ENCODE results near the gene CD93. TPM values are rescaled to one million over a fixed set of nuclear protein-coding genes. Genes with fewer than 3 reads are reported as not detected.

Gene CD93
- polyA plus RNA-seq, 4 donors: 0.67 to 36.7 (median 8.9) TPM

GRCh38 chr20:23039136-23039875 lies 46.8 kb downstream of the CD93 start:
- DNase-seq (no peak), FAIRE-seq (no peak)
- WGBS, 3 donors: 83 to 88% (median 84%) methylated on average over 5 of the region's 5 CpGs
- peaks cover 4 to 30% (median 9%) of the 10 kb centered on the region in 3 donors for H3K27me3 ChIP-seq (ENCODE audit: control insufficient read depth in 3 of 3, insufficient read depth in 3 of 3, low read length in 3 of 3)
- no peak overlapping the region for H3K4me3 ChIP-seq (ENCODE audit: low read depth in 1 of 3, low read length in 3 of 3)
- no peaks in the 10 kb centered on the region for H3K36me3 ChIP-seq (ENCODE audit: control insufficient read depth in 3 of 3, insufficient read depth in 2 of 3, low read depth in 1 of 3, low read length in 3 of 3)
- H3K4me1 ChIP-seq (ENCODE audit: control insufficient read depth in 3 of 3, insufficient read depth in 2 of 3, low read depth in 1 of 3, low read length in 2 of 3): no peaks in the 10 kb centered on the region
- H3K27ac ChIP-seq (ENCODE audit: low read depth in 1 of 3, low read length in 2 of 3): no peak overlapping the region
- H3K9me3 ChIP-seq (ENCODE audit: control insufficient read depth in 2 of 2, insufficient read depth in 1 of 2, low read depth in 1 of 2, low read length in 1 of 2): no peaks in the 10 kb centered on the region

GRCh38 chr20:23037017-23037481 lies 49.1 kb downstream of the CD93 start:
- WGBS, 3 donors: 10 to 24% (median 23%) methylated on average over 3 of the region's 3 CpGs
- FAIRE-seq: no peak

DNA sequence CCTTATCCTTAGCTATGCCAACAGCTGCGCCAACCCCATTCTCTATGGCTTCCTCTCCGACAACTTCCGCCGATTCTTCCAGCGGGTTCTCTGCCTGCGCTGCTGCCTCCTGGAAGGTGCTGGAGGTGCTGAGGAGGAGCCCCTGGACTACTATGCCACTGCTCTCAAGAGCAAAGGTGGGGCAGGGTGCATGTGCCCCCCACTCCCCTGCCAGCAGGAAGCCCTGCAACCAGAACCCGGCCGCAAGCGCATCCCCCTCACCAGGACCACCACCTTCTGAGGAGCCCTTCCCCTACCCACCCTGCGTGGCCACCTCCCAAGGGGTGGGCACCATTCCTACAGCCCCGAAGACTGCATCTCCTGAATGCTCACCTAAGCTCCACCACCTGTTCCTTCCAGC lies 49.8 kb downstream of the CD93 start:
- 94% methylated on average over 11 of the region's 11 CpGs for WGBS, 3 donors

More at GRCh38 chr20:23037017-23037481, 49.1 kb downstream of the CD93 start:
- DNase-seq: no peak
- peaks cover 4 to 30% (median 9%) of the 10 kb centered on the region in 3 donors for H3K27me3 ChIP-seq (ENCODE audit: control insufficient read depth in 3 of 3, insufficient read depth in 3 of 3, low read length in 3 of 3)
- no peak overlapping the region for H3K4me3 ChIP-seq (ENCODE audit: low read depth in 1 of 3, low read length in 3 of 3)
- no peaks in the 10 kb centered on the region for H3K9me3 ChIP-seq (ENCODE audit: control insufficient read depth in 2 of 2, insufficient read depth in 1 of 2, low read depth in 1 of 2, low read length in 1 of 2)
- H3K4me1 ChIP-seq (ENCODE audit: control insufficient read depth in 3 of 3, insufficient read depth in 2 of 3, low read depth in 1 of 3, low read length in 2 of 3): no peaks in the 10 kb centered on the region
- no peaks in the 10 kb centered on the region for H3K36me3 ChIP-seq (ENCODE audit: control insufficient read depth in 3 of 3, insufficient read depth in 2 of 3, low read depth in 1 of 3, low read length in 3 of 3)
- no peak overlapping the region for H3K27ac ChIP-seq (ENCODE audit: low read depth in 1 of 3, low read length in 2 of 3)

DNA sequence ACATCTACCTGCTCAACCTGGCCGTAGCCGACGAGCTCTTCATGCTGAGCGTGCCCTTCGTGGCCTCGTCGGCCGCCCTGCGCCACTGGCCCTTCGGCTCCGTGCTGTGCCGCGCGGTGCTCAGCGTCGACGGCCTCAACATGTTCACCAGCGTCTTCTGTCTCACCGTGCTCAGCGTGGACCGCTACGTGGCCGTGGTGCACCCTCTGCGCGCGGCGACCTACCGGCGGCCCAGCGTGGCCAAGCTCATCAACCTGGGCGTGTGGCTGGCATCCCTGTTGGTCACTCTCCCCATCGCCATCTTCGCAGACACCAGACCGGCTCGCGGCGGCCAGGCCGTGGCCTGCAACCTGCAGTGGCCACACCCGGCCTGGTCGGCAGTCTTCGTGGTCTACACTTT lies 50.4 kb downstream of the CD93 start:
- WGBS, 3 donors: 93 to 96% (median 95%) methylated on average over 41 of the region's 41 CpGs
- H3K9me3 ChIP-seq (ENCODE audit: control insufficient read depth in 2 of 2, insufficient read depth in 1 of 2, low read depth in 1 of 2, low read length in 1 of 2): no peaks in the 10 kb centered on the region
- no peak for DNase-seq
- no peak overlapping the region for H3K27ac ChIP-seq (ENCODE audit: low read depth in 1 of 3, low read length in 2 of 3)
- H3K36me3 ChIP-seq (ENCODE audit: control insufficient read depth in 3 of 3, insufficient read depth in 2 of 3, low read depth in 1 of 3, low read length in 3 of 3): no peaks in the 10 kb centered on the region
- H3K4me3 ChIP-seq (ENCODE audit: low read depth in 1 of 3, low read length in 3 of 3): no peak overlapping the region
- no peaks in the 10 kb centered on the region for H3K4me1 ChIP-seq (ENCODE audit: control insufficient read depth in 3 of 3, insufficient read depth in 2 of 3, low read depth in 1 of 3, low read length in 2 of 3)
- H3K27me3 ChIP-seq (ENCODE audit: control insufficient read depth in 3 of 3, insufficient read depth in 3 of 3, low read length in 3 of 3): peaks cover 4 to 24% (median 9%) of the 10 kb centered on the region in 3 donors
- FAIRE-seq: no peak

More for the DNA sequence above, 49.8 kb downstream of the CD93 start:
- DNase-seq (no peak), FAIRE-seq (no peak)
- Histone ChIP-seq H3K4me3 (ENCODE audit: low read depth in 1 of 3, low read length in 3 of 3) (no peak overlapping the region), H3K27ac (ENCODE audit: low read depth in 1 of 3, low read length in 2 of 3) (no peak overlapping the region), H3K9me3 (ENCODE audit: control insufficient read depth in 2 of 2, insufficient read depth in 1 of 2, low read depth in 1 of 2, low read length in 1 of 2) (no peaks in the 10 kb centered on the region), H3K36me3 (ENCODE audit: control insufficient read depth in 3 of 3, insufficient read depth in 2 of 3, low read depth in 1 of 3, low read length in 3 of 3) (no peaks in the 10 kb centered on the region), H3K27me3 (ENCODE audit: control insufficient read depth in 3 of 3, insufficient read depth in 3 of 3, low read length in 3 of 3) (peaks cover 4 to 27% (median 9%) of the 10 kb centered on the region in 3 donors), H3K4me1 (ENCODE audit: control insufficient read depth in 3 of 3, insufficient read depth in 2 of 3, low read depth in 1 of 3, low read length in 2 of 3) (no peaks in the 10 kb centered on the region)

- no peak for FAIRE-seq
- no peak within 1 kb of the TSS for H3K27ac ChIP-seq (ENCODE audit: low read depth in 1 of 3, low read length in 2 of 3)
- no peak for DNase-seq
- H3K27me3 ChIP-seq (ENCODE audit: control insufficient read depth in 3 of 3, insufficient read depth in 3 of 3, low read length in 3 of 3): peaks cover 4 to 22% (median 7%) of the 10 kb centered on the region in 3 donors
- H3K36me3 ChIP-seq (ENCODE audit: control insufficient read depth in 3 of 3, insufficient read depth in 2 of 3, low read depth in 1 of 3, low read length in 3 of 3): no peaks in the 10 kb centered on the region
- no peaks in the 10 kb centered on the region for H3K9me3 ChIP-seq (ENCODE audit: control insufficient read depth in 2 of 2, insufficient read depth in 1 of 2, low read depth in 1 of 2, low read length in 1 of 2)
- no peak within 1 kb of the TSS for H3K4me3 ChIP-seq (ENCODE audit: low read depth in 1 of 3, low read length in 3 of 3)
- H3K4me1 ChIP-seq (ENCODE audit: control insufficient read depth in 3 of 3, insufficient read depth in 2 of 3, low read depth in 1 of 3, low read length in 2 of 3): no peaks in the 10 kb centered on the region
- 21 to 39% (median 36%) methylated on average over 58 to 83 of the region's 83 CpGs for WGBS, 3 donors
Measured at GRCh38 chr20:23034721-23035671, 51.1 kb downstream of the CD93 start, which contains the start of gene SSTR4. Gene SSTR4 (plus strand): TSS chr20:23035312. CDS start chr20:23035484, 172 bp downstream.

- no peaks in the 10 kb centered on the region for H3K4me1 ChIP-seq (ENCODE audit: control insufficient read depth in 3 of 3, insufficient read depth in 2 of 3, low read depth in 1 of 3, low read length in 2 of 3)
- H3K36me3 ChIP-seq (ENCODE audit: control insufficient read depth in 3 of 3, insufficient read depth in 2 of 3, low read depth in 1 of 3, low read length in 3 of 3): no peaks in the 10 kb centered on the region
- no peak overlapping the region for H3K27ac ChIP-seq (ENCODE audit: low read depth in 1 of 3, low read length in 2 of 3)
- no peaks in the 10 kb centered on the region for H3K9me3 ChIP-seq (ENCODE audit: control insufficient read depth in 2 of 2, insufficient read depth in 1 of 2, low read depth in 1 of 2, low read length in 1 of 2)
- peaks cover 4 to 21% (median 5%) of the 10 kb centered on the region in 3 donors for H3K27me3 ChIP-seq (ENCODE audit: control insufficient read depth in 3 of 3, insufficient read depth in 3 of 3, low read length in 3 of 3)
- WGBS, 3 donors: 71 to 83% (median 75%) methylated on average over 4 of the region's 4 CpGs
- DNase-seq: no peak
- no peak for FAIRE-seq
- no peak overlapping the region for H3K4me3 ChIP-seq (ENCODE audit: low read depth in 1 of 3, low read length in 3 of 3)
Measured at GRCh38 chr20:23033918-23034317, 52.2 kb downstream of the CD93 start.

- FAIRE-seq (no peak), DNase-seq (no peak)
- WGBS, 3 donors: 68 to 91% (median 73%) methylated on average over 5 of the region's 5 CpGs
- H3K4me3 ChIP-seq (ENCODE audit: low read depth in 1 of 3, low read length in 3 of 3): no peak overlapping the region
- H3K4me1 ChIP-seq (ENCODE audit: control insufficient read depth in 3 of 3, insufficient read depth in 2 of 3, low read depth in 1 of 3, low read length in 2 of 3): no peaks in the 10 kb centered on the region
- H3K36me3 ChIP-seq (ENCODE audit: control insufficient read depth in 3 of 3, insufficient read depth in 2 of 3, low read depth in 1 of 3, low read length in 3 of 3): no peaks in the 10 kb centered on the region
- no peaks in the 10 kb centered on the region for H3K9me3 ChIP-seq (ENCODE audit: control insufficient read depth in 2 of 2, insufficient read depth in 1 of 2, low read depth in 1 of 2, low read length in 1 of 2)
- H3K27ac ChIP-seq (ENCODE audit: low read depth in 1 of 3, low read length in 2 of 3): no peak overlapping the region
- peaks cover 0 to 16% (median 4%) of the 10 kb centered on the region in 3 donors for H3K27me3 ChIP-seq (ENCODE audit: control insufficient read depth in 3 of 3, insufficient read depth in 3 of 3, low read length in 3 of 3)
Measured at GRCh38 chr20:23032750-23033078, 53.4 kb downstream of the CD93 start.

- H3K4me3 ChIP-seq (ENCODE audit: low read depth in 1 of 3, low read length in 3 of 3): no peak overlapping the region
- WGBS, 3 donors: 76 to 89% (median 81%) methylated on average over 6 of the region's 6 CpGs
- no peak for FAIRE-seq
Measured at GRCh38 chr20:23032056-23032749, 53.9 kb downstream of the CD93 start.

More at GRCh38 chr20:23032056-23032749, 53.9 kb downstream of the CD93 start:
- Histone ChIP-seq H3K27me3 (ENCODE audit: control insufficient read depth in 3 of 3, insufficient read depth in 3 of 3, low read length in 3 of 3) (peaks cover 0 to 14% (median 4%) of the 10 kb centered on the region in 3 donors), H3K9me3 (ENCODE audit: control insufficient read depth in 2 of 2, insufficient read depth in 1 of 2, low read depth in 1 of 2, low read length in 1 of 2) (no peaks in the 10 kb centered on the region), H3K27ac (ENCODE audit: low read depth in 1 of 3, low read length in 2 of 3) (no peak overlapping the region), H3K4me1 (ENCODE audit: control insufficient read depth in 3 of 3, insufficient read depth in 2 of 3, low read depth in 1 of 3, low read length in 2 of 3) (no peaks in the 10 kb centered on the region), H3K36me3 (ENCODE audit: control insufficient read depth in 3 of 3, insufficient read depth in 2 of 3, low read depth in 1 of 3, low read length in 3 of 3) (no peaks in the 10 kb centered on the region)
- no peak for DNase-seq
